Inflammatory macrophage treated with lipopolysaccharide for 4 hours (primary cell): ENCODE results near the gene XPC.

Experiments
- DNase-seq: peaks from one replicate; pipeline ENCODE4 v3.0.0-alpha.2; 2020

XPC gene

DNA sequence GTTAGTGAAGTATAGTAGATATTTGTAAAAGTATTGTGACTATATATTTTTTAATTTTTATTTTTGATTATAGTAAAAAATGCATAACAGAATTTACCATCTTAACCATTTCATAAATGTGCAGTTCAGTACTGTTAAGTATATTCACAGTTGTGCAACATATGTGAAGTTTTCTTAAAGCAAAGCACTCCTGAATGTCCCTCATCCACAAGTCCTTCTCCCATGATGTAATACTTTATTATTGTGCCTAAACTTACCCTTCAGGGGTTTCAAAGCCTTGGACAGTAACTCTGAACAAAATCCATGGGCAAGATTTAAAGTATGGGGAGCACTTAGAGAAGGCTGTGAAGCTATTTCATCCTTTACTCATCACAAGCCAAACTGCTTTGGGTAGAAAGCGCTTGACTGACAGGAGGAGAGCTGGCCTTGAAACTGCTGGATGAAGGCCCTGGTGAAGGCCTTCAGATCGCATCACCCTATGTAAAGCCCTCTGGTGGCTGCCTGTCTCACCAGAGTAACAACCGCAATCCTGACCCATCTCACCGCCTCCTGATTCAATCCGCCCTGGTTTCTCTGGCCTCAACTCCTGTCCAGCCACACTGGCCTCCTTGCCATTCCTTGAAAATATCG is 28.3 kb upstream of the XPC start:
- DNase-seq = no peak

DNA sequence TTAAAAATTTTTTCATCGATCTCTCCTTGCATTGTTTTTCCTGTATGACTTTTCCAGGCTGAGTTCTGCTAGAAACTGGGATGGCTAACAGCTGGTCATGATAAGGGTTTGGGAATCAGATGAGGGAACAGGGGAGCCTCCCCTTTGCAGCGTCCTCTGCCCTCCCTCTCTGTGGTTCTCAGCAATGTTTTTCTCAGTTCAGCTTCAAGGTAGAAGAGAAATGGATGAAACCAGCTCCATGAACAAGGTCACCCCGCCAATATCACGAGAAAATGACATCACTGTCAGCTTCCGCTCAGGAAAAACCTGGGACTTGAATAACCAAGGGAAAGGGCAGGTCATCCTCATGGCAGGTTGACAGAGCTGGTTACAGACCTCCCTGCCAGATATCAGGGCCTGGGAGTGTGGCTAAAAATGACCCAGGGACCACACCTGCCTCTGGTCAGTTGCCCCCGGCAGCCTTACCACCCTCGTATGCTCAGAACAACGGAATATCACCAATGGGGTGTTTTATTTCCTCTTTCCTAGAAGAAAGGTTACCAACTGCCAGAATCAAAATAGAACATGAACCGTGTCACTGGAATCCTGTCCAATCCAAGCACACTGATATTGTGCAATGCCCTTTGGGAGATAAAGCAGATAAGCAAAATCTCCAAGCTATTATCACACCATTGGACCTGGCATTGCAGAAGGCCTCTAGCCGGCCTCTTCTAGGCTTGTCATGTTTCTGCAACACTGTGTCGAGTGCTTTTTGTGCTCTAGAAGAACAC is 26.3 kb upstream of the XPC start:
- peak; percentile 13 for DNase-seq

DNA sequence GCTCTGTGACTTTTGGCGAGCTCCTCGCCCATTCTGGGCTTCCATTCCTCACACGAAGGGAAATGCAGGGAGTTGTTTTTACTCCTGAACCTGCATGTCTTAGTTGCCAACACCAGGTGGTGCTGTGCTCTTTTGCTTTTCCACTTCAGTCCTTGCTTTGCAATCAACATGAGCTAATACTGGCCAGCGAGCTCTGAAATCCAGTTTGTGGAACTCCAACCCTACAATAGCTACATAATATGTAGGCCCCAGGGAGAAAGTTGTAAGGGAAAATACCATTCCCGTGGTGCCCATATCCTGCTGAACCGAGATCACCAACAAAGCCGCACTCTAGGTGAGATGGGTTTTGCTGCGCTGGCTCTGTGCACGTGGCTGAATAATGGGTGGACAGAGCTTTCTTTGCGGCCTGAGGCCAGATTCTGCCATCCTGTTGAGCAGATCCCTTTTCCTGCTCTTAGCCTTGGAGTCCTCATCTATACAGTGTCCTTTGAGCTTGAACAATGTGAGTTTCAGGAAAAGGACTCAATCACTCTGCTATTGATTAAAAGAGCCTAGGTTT is 25.2 kb upstream of the XPC start:
- DNase-seq = peak; percentile 65

DNA sequence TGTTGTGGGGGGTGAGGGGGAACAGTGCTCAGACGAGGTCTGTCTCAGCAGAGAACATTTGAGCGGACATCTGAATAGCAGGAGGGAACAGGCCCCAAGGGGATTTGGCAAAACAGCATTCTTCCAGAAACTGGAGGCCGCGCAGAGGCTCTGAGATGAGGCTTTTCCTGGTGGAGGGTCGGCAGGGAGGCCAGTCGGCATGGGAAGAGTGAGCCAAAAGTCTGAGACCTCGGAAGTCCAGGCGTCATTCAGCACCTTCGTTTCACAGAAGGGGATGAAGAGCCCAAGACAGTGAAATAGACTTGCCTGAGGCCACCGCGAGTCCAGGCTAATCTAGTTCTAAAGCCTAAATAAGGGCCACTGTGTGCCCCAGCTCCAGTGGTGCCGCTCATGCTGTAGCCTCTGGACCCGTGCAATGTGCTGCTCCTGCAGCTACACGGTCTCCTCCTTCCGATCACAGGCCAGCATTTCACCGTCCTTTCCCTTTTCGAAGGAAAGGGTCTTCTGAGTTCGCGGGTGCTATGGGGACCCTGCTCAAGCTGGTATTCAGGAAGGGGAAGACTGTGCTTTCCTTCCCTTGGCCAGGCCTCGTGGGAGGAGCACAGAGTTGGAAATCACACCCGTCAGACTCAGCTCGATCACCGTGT is 24.6 kb upstream of the XPC start:
- no peak for DNase-seq

DNA sequence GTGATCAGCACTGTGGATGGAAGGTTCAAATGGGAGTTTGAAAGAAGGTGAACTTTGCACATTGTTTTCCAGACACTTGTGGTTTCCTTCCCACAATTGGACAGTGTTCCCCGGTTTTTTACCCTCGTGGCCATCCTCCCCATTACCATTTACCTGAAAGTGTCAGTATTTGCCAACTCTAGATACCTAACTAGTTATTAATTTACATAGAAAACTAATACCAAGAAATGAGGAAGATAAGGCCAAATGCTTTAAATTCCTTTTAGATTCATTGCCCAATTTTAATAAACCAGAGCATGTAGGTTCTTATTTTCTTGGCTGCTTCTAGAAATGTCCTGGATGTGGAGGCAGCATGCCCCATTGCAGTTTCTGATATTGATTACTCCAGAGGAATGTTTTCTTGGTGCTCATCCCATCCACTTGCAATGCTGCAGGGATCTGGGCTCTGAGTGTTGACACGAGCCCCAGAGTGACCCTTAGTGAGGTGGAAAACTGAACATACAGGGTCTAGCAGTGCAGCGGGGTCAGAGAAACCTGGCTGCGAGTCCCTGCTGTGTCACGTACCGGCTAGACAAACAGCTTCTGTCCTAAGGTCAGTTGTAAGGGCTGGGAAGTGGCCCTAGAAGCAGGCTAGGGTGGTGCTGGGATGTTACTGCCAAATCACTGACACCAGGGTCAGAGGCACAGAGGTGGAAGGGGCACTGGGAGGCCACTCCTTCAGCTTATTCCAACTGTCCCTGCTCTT is 23.7 kb upstream of the XPC start:
- no peak for DNase-seq

DNA sequence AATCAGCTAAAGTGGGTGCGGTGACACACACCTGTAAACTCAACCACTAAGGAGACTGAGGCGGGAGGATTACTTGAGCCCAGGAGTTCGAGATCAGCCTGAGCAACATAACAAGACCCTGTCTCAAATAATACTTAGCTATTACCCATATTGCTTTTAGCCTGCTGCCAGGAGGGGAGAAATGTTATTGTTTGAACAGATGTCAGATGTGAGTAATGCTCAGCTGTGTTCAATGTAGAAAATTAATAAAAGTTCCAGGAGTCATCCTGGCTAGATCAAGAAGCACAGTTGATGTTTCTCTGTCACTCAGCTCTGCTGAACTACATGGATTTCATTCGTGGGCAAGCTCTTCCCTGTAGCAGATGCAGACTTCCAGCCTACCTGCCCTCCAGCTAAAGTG is 22.4 kb upstream of the XPC start:
- DNase-seq = no peak

DNA sequence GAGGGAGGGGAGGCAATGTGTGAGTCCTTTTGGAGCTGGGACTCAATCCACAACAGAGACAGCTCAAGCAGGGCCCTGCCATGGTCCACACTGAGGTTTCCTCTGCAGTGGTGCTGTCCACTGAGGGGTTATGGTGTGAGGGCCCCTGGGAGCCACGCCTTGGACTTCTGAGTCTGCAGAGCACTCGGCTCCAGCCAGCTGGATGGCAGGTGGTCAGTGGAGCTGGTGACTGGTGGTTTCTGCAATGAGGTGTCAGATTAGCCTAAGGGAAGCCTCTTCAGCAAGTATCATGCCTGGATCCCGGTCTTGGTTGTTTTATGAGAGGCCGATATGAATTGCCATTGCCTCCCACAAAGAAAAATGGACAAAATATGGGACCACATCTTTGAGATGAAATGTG is 21.9 kb upstream of the XPC start:
- DNase-seq = no peak

DNA sequence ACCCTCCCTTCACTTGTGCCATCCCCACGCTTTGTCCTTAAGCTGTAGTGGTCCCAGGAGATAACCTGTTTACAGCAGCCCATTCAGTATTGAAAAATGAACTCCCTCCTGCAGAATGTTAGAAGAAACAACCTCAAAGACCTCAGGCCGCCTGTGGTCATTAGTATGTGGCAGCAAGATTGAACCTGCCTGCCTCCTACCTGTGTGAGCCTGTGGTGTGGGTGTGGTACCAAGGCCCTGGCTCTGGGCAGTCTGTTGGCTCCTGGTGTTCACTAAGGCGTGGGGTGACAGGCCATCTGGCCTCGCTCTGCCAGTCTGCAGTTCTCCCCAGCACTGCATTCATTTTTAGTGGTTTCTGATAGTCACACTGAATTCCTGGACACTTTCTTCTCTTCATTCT is 21.2 kb upstream of the XPC start:
- no peak for DNase-seq

DNA sequence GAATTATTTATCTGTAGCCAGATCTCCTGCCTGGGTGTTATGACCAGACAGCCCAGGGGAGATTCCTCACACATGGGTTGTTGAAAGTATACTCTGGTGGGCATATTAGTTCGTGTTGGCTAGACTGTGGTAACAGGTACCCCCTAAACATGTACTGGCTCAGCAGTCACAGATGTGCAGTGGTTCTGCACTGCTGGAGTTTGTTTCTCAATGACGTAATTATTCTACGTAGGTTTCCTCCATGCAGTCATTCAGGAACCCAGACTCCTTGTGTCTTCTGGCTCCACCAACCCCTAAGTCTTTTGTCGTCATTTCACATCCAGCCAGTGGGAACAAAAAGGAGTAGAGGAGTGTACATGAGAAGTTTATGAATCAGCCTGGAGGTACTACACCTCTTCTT is 16.5 kb upstream of the XPC start:
- DNase-seq = no peak

DNA sequence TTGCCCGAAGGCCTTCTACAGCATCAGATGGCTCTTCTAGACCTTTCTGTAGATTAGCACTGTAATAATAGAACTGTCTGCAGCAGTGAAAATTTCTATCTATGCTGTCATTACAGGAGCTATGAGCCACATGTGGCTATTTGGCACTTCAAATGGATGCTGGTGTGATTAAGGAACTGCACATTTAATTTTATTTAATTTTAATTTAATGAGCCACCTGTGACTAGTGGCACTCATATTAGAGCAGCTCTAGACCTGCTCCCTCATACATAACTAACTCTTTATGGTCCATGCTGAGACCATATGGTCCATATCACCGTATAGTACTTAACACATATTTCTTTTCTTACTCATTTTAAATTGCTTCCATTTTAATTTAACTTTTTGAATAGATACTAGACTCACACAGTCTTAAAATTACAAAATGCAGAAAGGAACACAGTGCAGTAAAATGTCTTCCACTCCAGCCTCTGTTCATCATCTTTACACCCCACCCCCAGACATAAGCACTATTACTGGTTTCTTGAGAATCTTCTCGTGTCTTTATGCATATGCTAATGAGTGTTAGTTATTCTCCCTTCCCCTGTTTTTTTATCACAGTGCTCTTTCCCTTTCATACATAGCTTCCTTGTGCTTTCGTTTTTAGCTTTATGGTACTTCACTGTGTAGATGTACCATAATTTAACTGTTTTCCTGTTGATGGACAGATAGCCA is 9.8 kb upstream of the XPC start:
- DNase-seq = no peak

DNA sequence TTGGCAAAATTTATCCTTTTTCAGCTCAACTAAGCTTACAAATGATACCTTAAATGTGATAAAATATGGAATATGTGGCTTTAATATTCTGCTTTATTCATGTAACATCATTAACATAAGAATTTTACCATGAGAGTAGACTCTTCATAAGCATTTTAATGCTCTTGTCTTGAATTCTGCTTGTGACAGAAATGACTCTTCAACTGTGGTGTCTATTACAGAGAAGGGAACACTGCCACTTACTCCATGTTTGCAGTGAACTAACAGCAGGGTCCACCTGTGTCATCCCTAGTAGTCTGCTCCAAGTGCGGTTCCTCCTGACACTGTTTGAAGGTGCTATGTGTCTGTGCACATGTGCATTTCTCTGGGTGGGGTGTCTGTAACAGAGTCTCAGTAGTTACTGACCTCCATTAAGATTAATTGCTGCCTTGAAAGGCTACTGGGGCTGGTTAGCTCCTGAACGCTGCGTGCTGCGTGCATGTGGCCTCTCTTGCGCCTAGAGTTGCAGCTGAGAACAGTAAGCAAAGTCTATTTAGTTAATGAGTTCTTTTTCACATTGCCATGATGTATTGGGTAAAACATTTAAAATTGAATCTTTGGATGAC is 8.6 kb upstream of the XPC start:
- DNase-seq = no peak

DNA sequence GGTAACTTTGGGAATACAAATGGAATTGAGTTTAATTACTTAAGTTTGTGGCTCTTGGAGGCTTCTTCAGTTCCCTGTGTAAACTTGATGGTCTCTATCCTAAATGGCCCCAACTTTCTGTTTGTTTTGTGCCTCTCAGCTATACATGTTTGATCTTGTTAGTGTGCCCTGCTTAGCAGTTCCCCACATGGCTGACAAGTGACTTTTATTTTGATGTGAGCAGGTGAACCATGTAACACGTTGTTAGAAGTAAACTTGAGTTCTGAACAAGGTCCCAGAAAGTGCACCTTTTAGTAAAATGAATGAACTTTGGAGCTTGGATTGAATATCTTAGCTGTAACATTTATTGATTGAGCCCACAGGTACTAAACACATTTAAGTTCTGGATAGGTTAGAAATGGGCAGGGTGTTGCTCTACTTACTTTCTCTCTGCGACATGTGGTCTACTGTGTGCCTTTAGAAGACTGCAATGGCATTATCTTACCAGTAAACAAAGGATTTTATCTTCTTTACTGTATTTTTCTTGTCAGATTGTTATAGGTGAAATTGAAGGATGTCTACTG is 4.7 kb upstream of the XPC start:
- DNase-seq = no peak

DNA sequence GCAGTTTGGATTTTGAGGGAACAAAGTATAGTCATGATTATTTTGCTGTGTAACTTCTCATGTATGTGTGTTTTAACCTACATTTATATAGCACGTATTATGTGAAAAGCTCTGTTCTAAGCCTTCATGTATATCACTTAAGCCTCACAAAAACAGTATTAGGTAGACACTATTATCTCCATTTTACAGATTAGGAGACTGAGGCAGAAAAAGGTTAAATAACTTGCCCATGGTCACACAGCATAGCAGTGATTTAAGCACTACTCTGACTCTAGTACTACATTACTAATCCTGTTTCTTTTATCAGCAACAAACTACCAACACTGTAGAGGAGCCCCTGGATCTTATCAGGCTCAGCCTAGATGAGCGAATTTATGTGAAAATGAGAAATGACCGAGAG is 2.9 kb upstream of the XPC start:
- DNase-seq = no peak

DNA sequence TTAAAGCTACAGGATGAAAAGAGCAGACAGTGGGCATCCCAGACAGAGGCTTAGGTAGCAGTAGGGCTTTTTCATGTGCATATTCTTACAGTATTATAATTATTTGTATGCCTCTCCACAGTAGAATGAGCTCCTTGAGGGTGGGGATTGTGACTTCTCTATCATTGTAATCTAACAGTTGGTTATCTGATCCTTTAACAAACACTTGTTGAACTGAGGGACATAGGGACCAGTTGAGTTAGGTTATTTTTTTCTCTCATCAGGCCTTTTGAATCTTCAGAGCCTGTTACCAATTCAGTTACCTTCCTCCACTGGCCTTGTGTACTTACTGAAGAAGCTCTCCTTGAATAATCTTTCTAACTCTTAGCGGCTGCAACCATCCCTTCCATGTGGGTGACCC is 1.4 kb upstream of the XPC start:
- DNase-seq = no peak

DNA sequence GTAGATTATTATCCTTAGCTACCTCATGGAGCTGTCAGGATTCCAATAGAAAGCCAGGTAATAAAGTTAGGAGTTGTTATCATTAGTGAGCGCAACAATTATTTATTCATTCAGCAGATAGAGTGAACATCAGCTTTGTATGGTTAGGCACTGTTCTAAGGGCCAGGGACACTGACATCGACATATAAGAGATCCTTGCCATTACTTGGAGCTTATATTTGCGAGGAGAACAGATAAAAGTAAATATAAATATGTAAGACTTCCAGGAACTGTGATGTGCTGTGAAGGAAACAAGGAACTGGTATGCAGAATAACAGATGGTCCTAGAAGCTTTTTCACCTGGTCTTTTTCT is 689 bp upstream of the XPC start:
- DNase-seq = no peak

DNA sequence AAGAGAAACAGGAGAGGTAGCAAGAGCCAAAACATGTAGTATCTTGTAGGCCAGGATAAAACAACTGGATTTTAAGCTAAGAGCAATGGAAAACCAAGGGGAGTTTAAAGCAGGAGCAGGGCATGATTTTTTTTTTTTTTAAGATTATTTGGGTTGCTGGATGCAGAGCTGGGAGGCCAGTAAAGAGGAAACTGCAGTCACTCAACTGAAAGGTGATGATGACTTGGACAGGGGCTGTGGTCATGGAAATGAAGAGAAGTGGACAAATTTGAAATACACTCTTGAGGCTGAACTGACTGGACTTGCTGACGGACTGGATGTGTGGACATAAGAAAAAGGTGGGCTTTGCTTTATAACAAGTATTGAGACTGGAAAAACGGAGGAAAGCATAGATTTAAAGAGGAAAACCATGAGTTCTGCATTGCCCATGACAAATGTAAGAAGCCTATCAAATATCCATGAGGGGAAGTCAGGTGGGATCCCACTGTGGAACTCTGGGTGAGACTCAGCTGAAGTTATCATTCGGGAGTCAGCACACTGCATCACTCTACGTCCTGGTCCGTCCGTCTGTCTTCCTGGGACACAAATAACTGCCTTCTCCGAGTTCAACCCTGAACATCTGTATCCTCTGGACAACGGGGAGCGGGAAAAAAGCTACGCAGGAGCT is 688 bp downstream of the XPC start:
- no peak for DNase-seq

DNA sequence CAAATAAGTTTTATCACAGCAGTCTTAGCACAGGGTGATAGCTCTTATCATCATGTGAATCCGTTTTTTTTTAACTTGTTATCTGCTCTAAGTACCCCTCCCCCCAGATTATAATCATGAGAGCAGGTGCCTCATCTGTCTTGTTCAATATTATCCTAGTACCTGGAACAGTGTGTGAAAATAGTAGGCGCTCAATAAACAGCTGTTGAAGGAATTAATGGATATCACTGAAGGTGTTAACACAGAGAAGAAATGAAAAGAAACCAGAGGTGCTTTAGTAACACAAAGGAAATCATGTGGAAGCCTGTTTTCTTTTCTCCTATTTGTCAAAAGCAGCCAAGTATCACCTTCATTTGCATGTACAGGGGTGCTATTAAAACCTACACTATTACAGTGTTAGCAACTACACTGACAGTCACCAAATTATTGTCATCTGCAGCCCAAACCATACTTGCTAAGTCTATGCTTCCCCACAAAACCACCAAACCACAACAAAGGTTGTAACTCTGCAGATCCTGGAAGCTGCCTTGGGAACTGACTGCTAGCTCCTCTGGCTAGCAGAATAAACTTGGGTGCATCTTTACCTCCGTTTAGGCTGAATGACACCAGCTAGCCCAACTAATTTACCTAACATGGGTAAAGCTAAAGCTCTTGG is 2.9 kb downstream of the XPC start:
- peak; percentile 27 for DNase-seq

DNA sequence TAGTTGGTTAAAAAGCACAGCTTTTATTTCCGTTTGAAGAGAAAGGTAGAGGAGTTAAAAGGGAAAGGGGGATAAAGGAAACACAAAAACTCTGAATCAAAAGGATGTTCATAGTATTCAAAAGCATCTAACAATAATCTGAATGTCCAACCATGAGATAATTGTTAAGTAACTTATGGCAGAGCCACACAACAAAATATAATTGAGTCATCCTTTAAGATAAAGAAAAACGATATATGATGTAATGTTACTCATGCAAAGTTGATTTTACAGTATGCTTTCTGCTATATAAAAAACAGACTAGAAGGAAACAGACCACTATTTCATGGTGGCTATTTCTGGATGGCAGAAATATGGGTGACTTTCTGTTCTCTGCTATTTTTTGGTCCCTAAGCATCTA is 3.9 kb downstream of the XPC start:
- DNase-seq = no peak

DNA sequence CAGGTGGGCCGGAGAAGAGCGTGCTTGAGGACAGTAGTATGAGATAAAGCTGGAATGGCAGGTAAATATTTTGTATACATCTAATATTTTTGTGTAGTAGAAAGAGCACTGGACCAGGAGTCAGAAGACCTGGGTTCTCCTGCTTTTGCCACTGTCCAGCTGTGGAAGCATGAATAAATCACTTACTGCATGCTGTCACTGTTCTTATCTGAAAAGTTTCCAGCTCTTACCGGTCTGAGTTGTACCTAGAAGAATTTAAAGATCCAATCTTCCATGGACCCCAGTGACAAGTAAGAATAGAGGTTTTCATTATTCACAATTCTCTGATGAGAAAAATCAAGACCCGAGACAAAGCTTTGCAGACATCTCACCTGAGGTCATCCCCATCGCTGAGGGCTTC is 5.9 kb downstream of the XPC start:
- DNase-seq = no peak

DNA sequence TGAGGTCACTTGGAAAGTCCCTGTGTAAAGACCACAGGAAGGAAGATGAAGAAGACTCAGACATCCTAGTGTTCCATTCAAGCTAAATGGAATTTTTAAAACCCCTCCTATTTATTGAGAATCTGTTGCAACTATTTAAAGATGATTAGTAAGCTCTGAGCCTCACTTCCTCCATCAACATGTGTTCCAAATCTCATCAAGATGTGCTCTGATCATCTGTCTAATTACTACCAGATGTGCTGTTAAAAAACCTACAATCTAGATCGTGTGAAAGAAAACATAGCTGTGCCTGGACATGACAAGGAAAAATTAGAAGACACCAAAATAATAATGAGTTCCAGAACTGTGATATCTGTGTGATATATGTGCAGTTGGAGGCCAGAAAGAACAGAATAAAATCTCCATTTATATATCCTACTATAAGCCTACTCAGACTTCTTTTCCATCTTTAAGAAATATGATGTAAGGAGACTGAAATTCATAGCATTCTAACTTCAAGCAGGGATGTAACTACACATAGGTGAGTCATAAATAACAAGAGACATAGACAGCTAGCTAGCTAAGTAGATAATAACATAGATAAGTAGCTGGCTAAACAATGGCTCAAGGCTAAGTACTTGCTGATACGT is 7.8 kb downstream of the XPC start:
- DNase-seq = peak; percentile 16
